ENCODE results near the gene TOMM6.

The TOMM6 gene

GRCh38 chr6:41787219-41787917 is at the start of gene TOMM6:
TOMM6 (plus strand) TSS chr6:41787694; CDS start chr6:41787698, 4 bp downstream.
- peak; percentile 95 for DNase-seq

GRCh38 chr6:41739041-41739440 is 48.5 kb upstream of the TOMM6 start:
- DNase-seq: no peak

GRCh38 chr6:41740366-41741162 is 46.9 kb upstream of the TOMM6 start:
- DNase-seq: no peak

GRCh38 chr6:41741625-41742490 is 45.6 kb upstream of the TOMM6 start:
- DNase-seq: no peak

GRCh38 chr6:41743406-41744235 is 43.9 kb upstream of the TOMM6 start:
- DNase-seq: no peak

- DNase-seq: no peak
These were observed 43.2 kb upstream of the TOMM6 start for GRCh38 chr6:41744236-41744787.

- no peak for DNase-seq
These were observed 41.4 kb upstream of the TOMM6 start for GRCh38 chr6:41746107-41746506.

- no peak for DNase-seq
These were observed 40.0 kb upstream of the TOMM6 start, which contains the start of gene PGC for GRCh38 chr6:41747256-41748101. PGC (minus strand) TSS chr6:41747397; CDS start chr6:41747334, 63 bp downstream.

- no peak for DNase-seq
These were observed 39.4 kb upstream of the TOMM6 start for GRCh38 chr6:41748102-41748477.

GRCh38 chr6:41748542-41748941 is 39.0 kb upstream of the TOMM6 start:
- DNase-seq: no peak

GRCh38 chr6:41750374-41750773 is 37.1 kb upstream of the TOMM6 start:
- DNase-seq: no peak

- no peak for DNase-seq
These were observed 31.6 kb upstream of the TOMM6 start for GRCh38 chr6:41755895-41756294.

GRCh38 chr6:41756354-41756753 is 31.1 kb upstream of the TOMM6 start:
- DNase-seq: no peak

GRCh38 chr6:41757271-41757670 is 30.2 kb upstream of the TOMM6 start:
- no peak for DNase-seq

- DNase-seq: no peak
These were observed 29.4 kb upstream of the TOMM6 start for GRCh38 chr6:41757931-41758640.

GRCh38 chr6:41758641-41759035 is 28.9 kb upstream of the TOMM6 start:
- DNase-seq: no peak

- no peak for DNase-seq
These were observed 28.2 kb upstream of the TOMM6 start for GRCh38 chr6:41759106-41759904.

GRCh38 chr6:41759905-41760579 is 27.5 kb upstream of the TOMM6 start:
- DNase-seq: no peak

- DNase-seq: no peak
These were observed 24.0 kb upstream of the TOMM6 start for GRCh38 chr6:41763470-41763869.

Measured in activated T-cell treated with anti-CD3 and anti-CD28 coated beads, Interleukin-2, amount 50 U/mL, for 1 hour (primary cell).